GM12878 (cell line): ENCODE data around the gene SERTAD1. TPM values are rescaled to one million over a fixed set of nuclear protein-coding genes. Genes with fewer than 3 reads are reported as not detected.

Source experiments
- BACH1 ChIP-seq: fragments of 450-650 bp; IDR thresholded peaks from 2 replicates; pipeline ENCODE4 v1.6.1; 2017; ENCODE audit warnings: mild to moderate bottlenecking, borderline replicate concordance
- BRCA1 ChIP-seq: IDR thresholded peaks from 2 replicates; pipeline ENCODE4 v1.6.1; 2011; ENCODE audit warnings: low read depth, low read length, improper control_type of control experiment
- CBFB ChIP-seq: IDR thresholded peaks from 2 replicates; pipeline ENCODE4 v1.6.1; 2016; ENCODE audit warnings: antibody characterized with exemption, low read depth
- CBX5 ChIP-seq: sonication (generic); IDR thresholded peaks from 2 replicates; pipeline ENCODE4 v1.6.1; 2016; ENCODE audit warnings: low read depth, moderate library complexity, mild to moderate bottlenecking, inconsistent platforms
- CHD1 ChIP-seq: IDR thresholded peaks from 2 replicates; pipeline ENCODE4 v1.6.1; 2012; ENCODE audit warnings: low read depth, low read length, improper control_type of control experiment
- CUX1 ChIP-seq: IDR thresholded peaks from 2 replicates; pipeline ENCODE4 v1.6.1; 2012; ENCODE audit warnings: improper control_type of control experiment, low read depth, low read length; ENCODE audit not compliant: insufficient replicate concordance
- DPF2 ChIP-seq: fragments of 450-650 bp; IDR thresholded peaks from 2 replicates; pipeline ENCODE4 v1.6.1; 2017; ENCODE audit warnings: mild to moderate bottlenecking
- FOXK2 ChIP-seq: fragments of 450-650 bp; IDR thresholded peaks from 2 replicates; pipeline ENCODE4 v1.6.1; 2017; ENCODE audit warnings: mild to moderate bottlenecking, moderate library complexity
- FOXM1 ChIP-seq: IDR thresholded peaks from 2 replicates; pipeline ENCODE4 v1.6.1; 2012; ENCODE audit warnings: low read depth, mild to moderate bottlenecking, inconsistent platforms, low read length, moderate library complexity
- JUND ChIP-seq: IDR thresholded peaks from 2 replicates; pipeline ENCODE4 v1.6.1; 2012; ENCODE audit warnings: low read depth, mild to moderate bottlenecking, low read length, improper control_type of control experiment, moderate library complexity
- KAT2A ChIP-seq: conservative IDR thresholded peaks from 2 replicates; pipeline ENCODE4 v1.6.1; 2011; ENCODE audit warnings: low read depth, low read length; ENCODE audit not compliant: control insufficient read depth
- LARP7 ChIP-seq: fragments of 450-650 bp; IDR thresholded peaks from 2 replicates; pipeline ENCODE4 v1.6.1; 2017; ENCODE audit warnings: mild to moderate bottlenecking
- MAX ChIP-seq: IDR thresholded peaks from 2 replicates; pipeline ENCODE4 v1.6.1; 2012; ENCODE audit warnings: low read depth, low read length, improper control_type of control experiment
- MEF2A ChIP-seq: IDR thresholded peaks from 2 replicates; pipeline ENCODE4 v1.6.1; 2011; ENCODE audit warnings: low read depth, mild to moderate bottlenecking, low read length, moderate library complexity; ENCODE audit not compliant: insufficient read depth
- MEF2B ChIP-seq: fragments of 450-650 bp; IDR thresholded peaks from 2 replicates; pipeline ENCODE4 v1.6.1; 2018; ENCODE audit warnings: mild to moderate bottlenecking, moderate library complexity; ENCODE audit not compliant: partially characterized antibody, poor library complexity, severe bottlenecking
- RBBP5 ChIP-seq: fragments of 200-600 bp; sonication (generic); conservative IDR thresholded peaks from 2 replicates; pipeline ENCODE4 v1.6.1; 2016
- RFX5 ChIP-seq: IDR thresholded peaks from 2 replicates; pipeline ENCODE4 v1.6.1; 2011; ENCODE audit warnings: low read depth, low read length, improper control_type of control experiment
- SMAD5 ChIP-seq: IDR thresholded peaks from 2 replicates; pipeline ENCODE4 v1.6.1; 2016; ENCODE audit warnings: antibody characterized with exemption, low read depth
- SREBF2 ChIP-seq: IDR thresholded peaks from 2 replicates; pipeline ENCODE4 v1.6.1; 2012; ENCODE audit warnings: mild to moderate bottlenecking, low read length
- STAT3 ChIP-seq: IDR thresholded peaks from 2 replicates; pipeline ENCODE4 v1.6.1; 2011; ENCODE audit warnings: low read depth, low read length, improper control_type of control experiment
- TCF7 ChIP-seq: IDR thresholded peaks from 2 replicates; pipeline ENCODE4 v1.6.1; 2014; ENCODE audit warnings: antibody characterized with exemption, borderline replicate concordance
- ZNF274 ChIP-seq: IDR thresholded peaks from one replicate; pipeline ENCODE4 v1.8.0; 2011; ENCODE audit not compliant: insufficient read length, insufficient read depth
- ZSCAN29 ChIP-seq: fragments of 450-650 bp; IDR thresholded peaks from 2 replicates; pipeline ENCODE4 v1.6.1; 2017; ENCODE audit warnings: mild to moderate bottlenecking, moderate library complexity
- polyA plus RNA-seq, 11 experiments: library from polyadenylated mRNA; depleted of rRNA in 4 of 11; unstranded in 6 of 11; stranded (reverse) in 5 of 11; fragments of >200 nt; fragmentation: Nextera tagmentation in 4 of 11; fragmentation: Illumina TruSeq in 1 of 11; extraction: Ambion mirVana in 4 of 11; extraction: Trizol in 1 of 11; gene quantifications; 1 replicate in 1 of 11; 2 replicates in 10 of 11; pipeline versions ENCODE4 v1.2.1 to v1.2.3, GENCODE V29; 2011 to 2016; ENCODE audit warnings: inconsistent platforms in 2 of 11, missing spikeins in 2 of 11, low read depth in 1 of 11
- total RNA-seq, 4 experiments: library from RNA; depleted of rRNA in 3 of 4; stranded (reverse); fragments of >200 nt in 3 of 4; fragmentation: Illumina TruSeq in 1 of 4; extraction: Trizol in 1 of 4; gene quantifications; 2 replicates each; pipeline versions ENCODE4 v1.2.1 to v1.2.3, GENCODE V29; 2013 to 2021
- TF ChIP-seq, protein P1 (sequence below): fragments of 450-650 bp; IDR thresholded peaks from 2 replicates; pipeline ENCODE4 v1.6.1; 2018; ENCODE audit warnings: mild to moderate bottlenecking, low read depth, moderate library complexity; ENCODE audit not compliant: partially characterized antibody

Gene SERTAD1
- total and polyA plus RNA-seq, 10 of the 15 experiments (the other 5 are each of a cell fraction or from before 2014, with no cell fraction given), result 0.23 to 14.2 (median 8.0) TPM

DNA sequence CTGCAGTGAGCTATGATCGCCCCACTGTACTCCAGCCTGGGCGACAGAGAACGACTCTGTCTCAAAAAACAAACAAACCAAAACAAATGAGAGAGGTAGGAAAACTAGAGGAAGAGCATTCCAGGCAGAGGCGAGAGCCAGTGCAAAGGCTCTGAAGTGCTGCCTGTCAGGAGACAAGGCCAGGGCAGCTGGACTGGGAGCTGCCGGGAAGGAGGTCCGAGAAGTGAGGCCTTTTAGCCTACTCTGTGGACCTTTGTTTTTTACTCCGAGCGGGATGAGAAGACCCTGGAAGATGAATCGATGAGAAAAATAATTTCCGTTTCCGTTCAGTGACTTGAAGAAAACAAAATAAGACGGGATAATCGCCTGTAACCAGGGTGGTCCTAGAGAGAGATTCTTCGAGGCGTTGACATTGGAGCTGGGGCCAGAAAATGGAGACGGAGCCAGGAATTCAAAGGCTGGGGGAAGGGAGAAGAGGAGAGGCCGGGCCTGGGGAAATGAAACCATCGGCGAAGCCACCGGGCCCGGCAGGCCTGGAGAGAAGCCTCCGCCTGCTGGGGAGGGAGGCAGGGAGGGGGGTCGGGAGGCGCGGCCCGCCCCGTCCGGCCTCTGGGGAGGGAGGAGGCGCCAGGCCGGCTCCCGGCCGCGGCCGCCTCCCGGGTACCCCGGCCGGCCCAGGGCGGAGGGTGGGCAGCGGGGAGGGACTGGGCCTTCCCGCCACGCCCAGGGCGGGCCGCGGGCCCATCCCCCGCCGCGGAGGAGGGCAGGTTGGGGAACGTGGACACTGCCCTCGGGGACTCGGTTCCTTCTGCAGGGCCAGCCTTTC, 7.8 kb upstream of the SERTAD1 start (continued):
- TF ChIP-seq JUND (no peak), CBFB (no peak), ZSCAN29 (no peak), RBBP5 (no peak), FOXK2 (no peak), RFX5 (no peak), LARP7 (no peak), BACH1 (peak; percentile 39; the same call in 1 of the 2 replicates), SMAD5 (no peak), STAT3 (no peak), CHD1 (no peak), ZNF274 (no peak), TCF7 (no peak), MEF2A (no peak), BRCA1 (no peak), DPF2 (peak; percentile 67), KAT2A (no peak), MAX (no peak), SREBF2 (no peak), FOXM1 (no peak), MEF2B (no peak), CUX1 (no peak), CBX5 (no peak)
- TF ChIP-seq, protein P1, sequence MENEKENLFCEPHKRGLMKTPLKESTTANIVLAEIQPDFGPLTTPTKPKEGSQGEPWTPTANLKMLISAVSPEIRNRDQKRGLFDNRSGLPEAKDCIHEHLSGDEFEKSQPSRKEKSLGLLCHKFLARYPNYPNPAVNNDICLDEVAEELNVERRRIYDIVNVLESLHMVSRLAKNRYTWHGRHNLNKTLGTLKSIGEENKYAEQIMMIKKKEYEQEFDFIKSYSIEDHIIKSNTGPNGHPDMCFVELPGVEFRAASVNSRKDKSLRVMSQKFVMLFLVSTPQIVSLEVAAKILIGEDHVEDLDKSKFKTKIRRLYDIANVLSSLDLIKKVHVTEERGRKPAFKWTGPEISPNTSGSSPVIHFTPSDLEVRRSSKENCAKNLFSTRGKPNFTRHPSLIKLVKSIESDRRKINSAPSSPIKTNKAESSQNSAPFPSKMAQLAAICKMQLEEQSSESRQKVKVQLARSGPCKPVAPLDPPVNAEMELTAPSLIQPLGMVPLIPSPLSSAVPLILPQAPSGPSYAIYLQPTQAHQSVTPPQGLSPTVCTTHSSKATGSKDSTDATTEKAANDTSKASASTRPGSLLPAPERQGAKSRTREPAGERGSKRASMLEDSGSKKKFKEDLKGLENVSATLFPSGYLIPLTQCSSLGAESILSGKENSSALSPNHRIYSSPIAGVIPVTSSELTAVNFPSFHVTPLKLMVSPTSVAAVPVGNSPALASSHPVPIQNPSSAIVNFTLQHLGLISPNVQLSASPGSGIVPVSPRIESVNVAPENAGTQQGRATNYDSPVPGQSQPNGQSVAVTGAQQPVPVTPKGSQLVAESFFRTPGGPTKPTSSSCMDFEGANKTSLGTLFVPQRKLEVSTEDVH, result no peak
